CD4-positive, CD25-positive, alpha-beta regulatory T cell (primary cell): ENCODE data around the gene ULK4. TPM values are rescaled to one million over a fixed set of nuclear protein-coding genes. Genes with fewer than 3 reads are reported as not detected.
A peak's percentile ranks its signal among the peaks of the same experiment; 100 is the strongest.
"Not testable (repeated sequence)": the region's sequence is repeated elsewhere in the genome, so short reads cannot be mapped to it uniquely, and the experiment has no call there.

Experiments used
- ATAC-seq, 2 donors: fragments of 150-1000 bp; cut with Tn5 transposase; one replicate each; pipeline ENCODE4 v1.10.0; 2021; ENCODE audit warnings: low read depth in 2 of 2, moderate number of reproducible peaks in 2 of 2, moderate library complexity in 1 of 2
- DNase-seq, 3 donors: peaks; one replicate each; pipeline versions ENCODE4 v3.0.0 to v3.0.0-alpha.2; 2012 to 2022; ENCODE audit warnings: mixed read lengths in 1 of 3
- H3K27ac ChIP-seq: one replicate; pipeline ENCODE4 v1.7.0; 2013; ENCODE audit warnings: mild to moderate bottlenecking, low read length; ENCODE audit not compliant: insufficient read depth, poor library complexity, severe bottlenecking
- H3K27me3 ChIP-seq: one replicate; pipeline ENCODE4 v1.7.0; 2013; ENCODE audit warnings: low read length; ENCODE audit not compliant: control insufficient read depth, insufficient read depth
- H3K36me3 ChIP-seq: one replicate; pipeline ENCODE4 v1.7.0; 2013; ENCODE audit warnings: mild to moderate bottlenecking, low read length, moderate library complexity; ENCODE audit not compliant: control insufficient read depth, insufficient read depth
- H3K4me1 ChIP-seq: 2 replicates; pipeline ENCODE4 v1.7.0; 2013; ENCODE audit warnings: mild to moderate bottlenecking, low read length; ENCODE audit not compliant: insufficient read depth, control insufficient read depth, poor library complexity, severe bottlenecking
- H3K4me3 ChIP-seq: one replicate; pipeline ENCODE4 v1.7.0; 2013; ENCODE audit warnings: low read depth, mild to moderate bottlenecking, low read length, moderate library complexity
- H3K9me3 ChIP-seq, 2 experiments: 1 replicate in 1 of 2; 2 replicates in 1 of 2; pipeline ENCODE4 v1.7.0; 2013; ENCODE audit warnings: low read length in 2 of 2, mild to moderate bottlenecking in 1 of 2, moderate library complexity in 1 of 2; ENCODE audit not compliant: control insufficient read depth in 2 of 2
- H3K27ac Mint-ChIP-seq, 3 donors: one replicate each; pipeline ENCODE4 v1.8.0; 2020 to 2022; ENCODE audit warnings: mild to moderate bottlenecking in 3 of 3, mixed read lengths in 3 of 3, moderate library complexity in 2 of 3
- H3K27me3 Mint-ChIP-seq: one replicate; pipeline ENCODE4 v1.8.0; 2022; ENCODE audit warnings: mild to moderate bottlenecking, mixed read lengths
- H3K36me3 Mint-ChIP-seq: one replicate; pipeline ENCODE4 v1.8.0; 2020; ENCODE audit warnings: mixed read lengths
- H3K4me1 Mint-ChIP-seq, 4 donors: one replicate each; pipeline ENCODE4 v1.8.0; 2020 to 2022; ENCODE audit warnings: mixed read lengths in 4 of 4, mild to moderate bottlenecking in 1 of 4
- H3K4me3 Mint-ChIP-seq, 4 donors: one replicate each; pipeline ENCODE4 v1.8.0; 2020 to 2022; ENCODE audit warnings: mild to moderate bottlenecking in 4 of 4, mixed read lengths in 4 of 4, moderate library complexity in 3 of 4
- H3K9me3 Mint-ChIP-seq, 7 donors: one replicate each; pipeline ENCODE4 v1.8.0; 2020 to 2022; ENCODE audit warnings: mixed read lengths in 7 of 7, mild to moderate bottlenecking in 3 of 7, moderate library complexity in 2 of 7
- polyA plus RNA-seq, 4 donors: library from polyadenylated mRNA; unstranded; fragments of 300-500 nt; fragmentation: Illumina TruSeq; gene quantifications; one replicate each; pipeline ENCODE4 v1.2.3, GENCODE V29; 2021
- total RNA-seq: library from RNA; stranded (reverse); gene quantifications from one replicate; pipeline ENCODE4 v1.2.3, GENCODE V29; 2022

Gene ULK4
- total and polyA plus RNA-seq, 5 donors from 2014 or later = 9.3 to 27.2 (median 11.1) TPM

DNA sequence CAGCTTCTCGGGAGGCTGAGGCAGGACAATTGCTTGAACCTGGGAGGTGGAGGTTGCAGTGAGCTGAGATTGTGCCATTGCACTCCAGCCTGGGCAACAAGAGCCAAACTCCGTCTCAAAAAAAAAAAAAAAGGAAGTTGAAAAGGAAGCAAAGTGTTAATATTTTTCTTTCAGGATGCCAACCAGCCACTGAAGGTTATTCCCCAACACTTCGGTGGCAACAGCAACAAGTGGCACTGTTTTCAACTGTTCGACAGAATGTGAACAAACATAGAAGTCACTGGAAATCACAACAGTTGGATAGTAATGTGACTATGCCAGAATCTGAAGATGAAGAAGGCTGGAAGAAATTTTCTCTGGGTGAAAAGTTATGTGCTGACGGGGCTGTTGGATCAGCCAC, 15.5 kb upstream of the ULK4 start:
- not testable (repeated sequence) for DNase-seq, ATAC-seq, H3K9me3 Mint-ChIP-seq, H3K4me3 ChIP-seq, H3K9me3 ChIP-seq, H3K36me3 ChIP-seq, H3K27ac ChIP-seq, H3K27ac Mint-ChIP-seq, H3K27me3 ChIP-seq, H3K4me3 Mint-ChIP-seq, H3K4me1 Mint-ChIP-seq, H3K36me3 Mint-ChIP-seq, H3K4me1 ChIP-seq
- H3K27me3 Mint-ChIP-seq = peaks cover 22% of the 10 kb centered on the region

DNA sequence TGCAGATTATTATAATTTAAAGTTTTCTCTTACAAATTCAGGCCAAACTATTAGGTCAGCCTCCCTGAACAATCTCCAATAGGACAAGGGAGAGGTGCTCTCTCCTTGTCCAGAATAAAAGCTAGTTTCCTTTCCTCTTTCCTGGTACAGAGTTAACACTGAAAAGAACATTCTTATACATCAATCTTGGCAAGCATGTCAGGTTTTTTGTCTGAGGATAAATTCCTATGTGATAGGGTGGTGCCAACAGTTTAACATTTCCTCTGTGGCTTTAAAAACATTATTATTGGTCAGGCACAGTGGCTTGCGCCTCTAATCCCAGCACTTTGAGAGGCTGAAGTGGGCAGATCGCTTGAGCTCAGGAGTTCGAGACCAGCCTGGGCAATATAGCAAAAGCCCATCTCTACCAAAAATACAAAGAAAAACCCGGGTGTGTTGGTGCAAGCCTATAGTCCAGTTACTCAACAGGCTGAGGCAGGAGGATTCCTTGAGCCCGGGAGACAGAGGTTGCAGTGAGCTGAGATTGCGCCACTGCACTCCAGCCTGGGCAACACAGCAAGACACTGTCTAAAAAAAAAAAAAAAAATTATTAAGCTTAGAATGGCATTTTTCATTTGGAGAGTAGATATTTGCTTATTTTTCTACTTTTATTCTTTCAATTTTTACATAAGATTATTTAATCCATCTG, 13.7 kb upstream of the ULK4 start:
- Histone ChIP-seq H3K4me3 (no peak overlapping the region), H3K36me3 (no peaks in the 10 kb centered on the region), H3K4me1 (no peaks in the 10 kb centered on the region), H3K27ac (no peak overlapping the region), H3K27me3 (no peaks in the 10 kb centered on the region), H3K9me3 (no peaks in the 10 kb centered on the region)
- no peak for DNase-seq
- peaks cover 21% of the 10 kb centered on the region for H3K27me3 Mint-ChIP-seq
- no peak overlapping the region for H3K4me3 Mint-ChIP-seq
- H3K9me3 Mint-ChIP-seq = peaks cover 0 to 10% (median 2%) of the 10 kb centered on the region in 7 donors
- H3K36me3 Mint-ChIP-seq = no peaks in the 10 kb centered on the region
- H3K4me1 Mint-ChIP-seq = no peaks in the 10 kb centered on the region
- ATAC-seq = no peak
- no peak overlapping the region for H3K27ac Mint-ChIP-seq

DNA sequence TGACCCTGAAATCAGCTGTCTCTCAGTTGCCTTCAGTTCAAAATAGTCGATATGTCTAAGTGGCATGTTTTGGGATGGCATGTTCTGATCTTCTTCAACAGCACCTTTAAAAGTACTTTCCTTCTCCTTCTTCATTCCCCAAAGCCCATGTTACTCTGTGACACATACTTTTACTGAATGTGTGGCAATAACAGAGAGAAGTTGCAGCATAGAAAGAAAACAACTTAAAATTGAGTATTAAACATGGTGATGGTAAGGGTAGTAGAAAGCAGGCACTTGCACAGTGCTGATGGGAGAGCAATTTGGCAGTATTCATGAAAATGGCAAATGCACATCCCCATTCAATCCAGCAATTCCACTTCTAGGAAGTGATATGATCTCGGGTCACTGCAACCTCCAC, 12.3 kb upstream of the ULK4 start:
- Mint-ChIP-seq H3K4me1 (no peaks in the 10 kb centered on the region), H3K27me3 (peaks cover 26% of the 10 kb centered on the region), H3K4me3 (no peak overlapping the region), H3K27ac (no peak overlapping the region), H3K9me3 (peaks cover 0 to 10% (median 2%) of the 10 kb centered on the region in 7 donors), H3K36me3 (no peaks in the 10 kb centered on the region)
- H3K4me1 ChIP-seq = no peaks in the 10 kb centered on the region
- H3K4me3 ChIP-seq = no peak overlapping the region
- ATAC-seq (no peak), DNase-seq (no peak)
- no peaks in the 10 kb centered on the region for H3K36me3 ChIP-seq
- no peaks in the 10 kb centered on the region for H3K9me3 ChIP-seq
- no peaks in the 10 kb centered on the region for H3K27me3 ChIP-seq
- H3K27ac ChIP-seq = no peak overlapping the region

DNA sequence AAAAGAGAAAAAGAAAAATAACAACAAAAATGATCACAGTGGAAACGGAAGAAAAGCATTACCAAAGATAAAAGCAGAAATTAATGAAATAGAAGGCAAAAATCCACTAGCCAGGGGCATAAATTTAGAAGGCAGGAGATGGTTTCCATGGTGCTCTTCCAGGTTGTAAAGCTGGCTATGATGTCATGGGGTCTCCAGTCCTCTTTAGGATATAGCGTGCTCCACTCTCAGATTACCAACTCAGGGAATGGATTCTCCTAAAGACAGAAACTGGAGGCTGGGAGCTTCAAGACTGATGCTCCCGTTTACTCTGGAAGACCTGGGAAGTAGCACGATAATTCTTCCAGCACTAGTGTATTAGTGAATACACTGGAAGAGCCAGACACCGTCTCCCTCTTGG, 10.9 kb upstream of the ULK4 start:
- Histone ChIP-seq H3K4me1 (no peaks in the 10 kb centered on the region), H3K27me3 (no peaks in the 10 kb centered on the region), H3K4me3 (no peak overlapping the region), H3K27ac (no peak overlapping the region), H3K9me3 (no peaks in the 10 kb centered on the region), H3K36me3 (no peaks in the 10 kb centered on the region)
- H3K9me3 Mint-ChIP-seq = peaks cover 0 to 10% (median 2%) of the 10 kb centered on the region in 7 donors
- ATAC-seq (no peak), DNase-seq (no peak)
- H3K27me3 Mint-ChIP-seq = peaks cover 31% of the 10 kb centered on the region
- H3K4me3 Mint-ChIP-seq = no peak overlapping the region
- no peaks in the 10 kb centered on the region for H3K36me3 Mint-ChIP-seq
- H3K27ac Mint-ChIP-seq = no peak overlapping the region
- H3K4me1 Mint-ChIP-seq = no peaks in the 10 kb centered on the region

DNA sequence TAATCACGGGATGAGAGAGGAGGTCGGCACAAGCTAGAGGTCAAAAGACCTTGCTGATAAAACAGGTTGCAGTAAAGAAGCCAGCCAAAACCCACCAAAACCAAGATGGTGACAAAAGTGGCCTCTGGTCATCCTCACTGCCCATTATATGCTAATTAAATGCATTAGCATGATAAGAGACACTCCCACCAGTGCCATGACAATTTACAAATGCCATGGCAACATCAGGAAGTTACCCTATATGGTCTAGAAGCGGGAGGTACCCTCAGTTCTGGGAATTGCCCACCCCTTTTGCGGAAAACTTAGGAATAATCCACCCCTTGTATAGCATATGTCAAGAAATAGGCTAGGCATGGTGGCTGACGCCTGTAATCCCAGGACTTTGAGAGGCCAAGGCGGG, 4.3 kb upstream of the ULK4 start:
- H3K4me3 Mint-ChIP-seq = peak overlapping the region in 1 of 4 donors; percentile 12
- Histone ChIP-seq H3K9me3 (no peaks in the 10 kb centered on the region), H3K4me3 (no peak overlapping the region), H3K36me3 (no peaks in the 10 kb centered on the region), H3K4me1 (peaks cover 7% of the 10 kb centered on the region), H3K27ac (no peak overlapping the region), H3K27me3 (no peaks in the 10 kb centered on the region)
- H3K9me3 Mint-ChIP-seq = peaks cover 0 to 2% (median 0%) of the 10 kb centered on the region in 7 donors
- H3K36me3 Mint-ChIP-seq = no peaks in the 10 kb centered on the region
- DNase-seq (no peak), ATAC-seq (no peak)
- H3K4me1 Mint-ChIP-seq = peaks cover under 1 to 12% (median 6%) of the 10 kb centered on the region in 4 donors
- H3K27ac Mint-ChIP-seq = no peak overlapping the region
- peaks cover 17% of the 10 kb centered on the region for H3K27me3 Mint-ChIP-seq

DNA sequence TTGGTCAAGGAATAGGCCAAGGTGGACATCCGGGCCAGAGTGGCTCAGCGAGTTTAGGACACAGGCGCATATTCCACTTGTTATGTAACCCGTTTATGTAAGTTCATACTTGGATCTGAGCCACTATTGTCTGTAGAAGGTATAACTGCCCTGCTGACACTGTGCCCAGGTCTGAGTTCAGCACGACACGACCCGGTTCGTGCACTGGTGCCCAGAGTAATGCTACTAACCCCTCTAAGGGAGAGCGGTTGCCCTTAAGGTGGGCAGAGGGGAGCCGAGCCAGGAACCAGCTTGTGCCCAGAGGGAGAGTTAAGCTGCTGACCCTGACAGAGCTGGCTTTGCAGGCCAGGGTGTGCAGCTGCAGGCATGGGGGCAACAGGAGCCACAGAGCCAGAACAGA, 1.9 kb upstream of the ULK4 start:
- H3K27me3 ChIP-seq = no peaks in the 10 kb centered on the region
- no peaks in the 10 kb centered on the region for H3K9me3 ChIP-seq
- ATAC-seq (no peak), DNase-seq (no peak)
- peaks cover 8 to 24% (median 14%) of the 10 kb centered on the region in 4 donors for H3K4me1 Mint-ChIP-seq
- no peaks in the 10 kb centered on the region for H3K36me3 Mint-ChIP-seq
- peaks cover 9% of the 10 kb centered on the region for H3K27me3 Mint-ChIP-seq
- peak overlapping the region in 3 of 4 donors; percentile 5 to 97 (median 26) for H3K4me3 Mint-ChIP-seq
- H3K9me3 Mint-ChIP-seq = no peaks in the 10 kb centered on the region
- no peak overlapping the region for H3K27ac Mint-ChIP-seq
- no peaks in the 10 kb centered on the region for H3K36me3 ChIP-seq
- H3K4me1 ChIP-seq = peaks cover 20% of the 10 kb centered on the region
- H3K4me3 ChIP-seq = no peak overlapping the region
- H3K27ac ChIP-seq = no peak overlapping the region

DNA sequence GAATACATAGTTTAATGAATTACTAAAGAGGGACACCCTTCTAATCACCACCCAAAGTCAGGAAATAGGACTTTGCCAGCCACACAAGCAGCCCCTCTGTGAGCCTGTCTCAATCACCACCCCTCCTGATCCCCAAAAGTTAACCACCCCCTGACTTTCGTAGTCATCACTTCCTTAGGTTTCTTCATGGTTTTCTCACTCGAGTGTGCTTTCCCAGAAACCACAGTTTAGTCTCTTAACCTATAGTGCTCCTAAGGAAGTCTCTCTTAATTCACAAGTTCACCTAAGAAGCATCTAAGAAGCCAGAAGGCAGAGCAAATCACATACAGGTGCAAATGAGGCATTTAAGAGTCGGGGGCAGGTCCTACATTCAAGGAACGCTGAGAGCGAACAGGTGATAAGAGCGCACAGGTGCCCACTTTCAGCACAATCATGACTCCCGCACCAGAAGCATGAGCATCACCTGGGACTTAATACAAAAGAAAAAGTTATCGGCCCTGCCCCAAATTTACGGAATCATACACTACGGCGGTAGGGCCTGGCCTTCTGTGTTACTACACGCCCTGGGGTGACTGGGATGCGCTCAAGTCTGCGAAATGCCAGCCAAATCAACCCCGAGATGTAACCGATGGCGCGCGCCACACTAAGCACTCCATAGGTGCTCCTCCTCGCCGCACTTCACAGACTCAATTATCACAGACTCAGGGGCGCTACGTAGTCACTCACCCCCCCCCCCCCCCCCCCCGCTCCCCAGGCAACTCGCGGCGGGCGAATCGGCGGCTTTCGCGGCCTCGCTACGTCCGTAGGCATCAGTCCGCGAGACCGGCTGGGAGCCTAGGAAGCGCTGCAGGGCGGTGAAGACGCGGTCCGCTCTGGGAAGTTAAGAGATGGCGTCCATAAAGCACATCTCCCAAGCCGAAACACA, 815 bp downstream of the ULK4 start:
- peak overlapping the region; percentile 90 for H3K27ac ChIP-seq
- H3K4me1 ChIP-seq = peaks cover 20% of the 10 kb centered on the region
- Mint-ChIP-seq H3K9me3 (no peaks in the 10 kb centered on the region), H3K36me3 (no peaks in the 10 kb centered on the region), H3K27ac (peak overlapping the region; percentile 96 to 98 (median 98)), H3K27me3 (no peaks in the 10 kb centered on the region), H3K4me1 (peaks cover 12 to 24% (median 15%) of the 10 kb centered on the region in 4 donors), H3K4me3 (peak overlapping the region; percentile 96 to 99 (median 98))
- DNase-seq (peak; percentile 49 to 73 (median 66)), ATAC-seq (peak; percentile 30 to 37)
- H3K27me3 ChIP-seq = no peaks in the 10 kb centered on the region
- no peaks in the 10 kb centered on the region for H3K36me3 ChIP-seq
- peak overlapping the region; percentile 93 for H3K4me3 ChIP-seq
- no peaks in the 10 kb centered on the region for H3K9me3 ChIP-seq
